ENCODE results near the gene HTT.

HTT gene

DNA sequence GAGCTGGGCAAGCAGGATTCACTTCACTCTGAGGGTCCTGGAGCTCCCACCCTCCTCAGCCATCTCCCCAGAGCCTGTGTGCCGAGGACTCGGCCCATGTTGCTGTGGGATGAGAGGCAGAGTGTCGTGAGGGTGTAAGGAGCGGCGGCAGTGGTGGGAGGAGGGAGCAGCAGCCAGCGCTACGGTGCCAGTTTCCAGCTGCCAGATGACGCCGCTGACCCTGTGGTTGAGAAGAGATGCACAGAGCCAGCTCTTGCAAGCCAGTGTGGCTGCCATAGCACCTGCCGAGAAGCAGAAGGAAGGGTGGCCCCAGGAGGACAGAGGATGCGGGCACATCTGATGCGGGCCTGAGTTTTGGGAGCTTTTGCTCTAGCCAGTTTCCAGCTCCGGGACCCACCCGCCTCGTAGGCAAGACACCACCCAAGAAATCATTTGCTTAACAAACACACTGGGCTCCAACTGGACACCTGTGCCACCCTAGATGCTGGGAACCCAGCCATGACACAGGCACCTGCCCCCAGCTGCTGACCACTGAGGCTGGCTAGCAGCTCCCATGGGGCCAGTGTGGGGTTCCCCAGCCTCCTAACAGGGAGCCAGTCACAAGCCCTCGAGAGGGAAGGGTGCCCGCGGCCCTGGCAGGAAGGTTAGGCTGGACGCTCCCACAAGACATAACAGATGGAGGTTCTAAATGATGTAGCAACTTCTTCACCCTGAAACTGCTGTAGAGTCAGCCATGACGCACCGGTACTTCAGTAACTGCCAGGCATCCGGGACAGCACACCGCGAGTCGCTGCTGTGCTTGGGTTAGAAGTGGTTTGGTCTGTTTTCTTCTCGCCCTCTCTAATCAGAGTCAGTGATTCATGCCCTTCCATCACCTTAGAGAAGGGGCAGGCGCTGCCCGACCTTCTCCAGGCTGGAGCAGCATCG is 183.3 kb downstream of the HTT start:
- H3K4me3 ChIP-seq (ENCODE audit: low read length): no peak overlapping the region
- TF ChIP-seq ZNF274 (IDR thresholded peaks at IDR 0.05; ENCODE audit: low read depth, low read length): no peak

- no peak for TF ChIP-seq ZNF274 (IDR thresholded peaks at IDR 0.05; ENCODE audit: low read depth, low read length)
Measured at GRCh38 chr4:3261411-3262207, 187.1 kb downstream of the HTT start.

DNA sequence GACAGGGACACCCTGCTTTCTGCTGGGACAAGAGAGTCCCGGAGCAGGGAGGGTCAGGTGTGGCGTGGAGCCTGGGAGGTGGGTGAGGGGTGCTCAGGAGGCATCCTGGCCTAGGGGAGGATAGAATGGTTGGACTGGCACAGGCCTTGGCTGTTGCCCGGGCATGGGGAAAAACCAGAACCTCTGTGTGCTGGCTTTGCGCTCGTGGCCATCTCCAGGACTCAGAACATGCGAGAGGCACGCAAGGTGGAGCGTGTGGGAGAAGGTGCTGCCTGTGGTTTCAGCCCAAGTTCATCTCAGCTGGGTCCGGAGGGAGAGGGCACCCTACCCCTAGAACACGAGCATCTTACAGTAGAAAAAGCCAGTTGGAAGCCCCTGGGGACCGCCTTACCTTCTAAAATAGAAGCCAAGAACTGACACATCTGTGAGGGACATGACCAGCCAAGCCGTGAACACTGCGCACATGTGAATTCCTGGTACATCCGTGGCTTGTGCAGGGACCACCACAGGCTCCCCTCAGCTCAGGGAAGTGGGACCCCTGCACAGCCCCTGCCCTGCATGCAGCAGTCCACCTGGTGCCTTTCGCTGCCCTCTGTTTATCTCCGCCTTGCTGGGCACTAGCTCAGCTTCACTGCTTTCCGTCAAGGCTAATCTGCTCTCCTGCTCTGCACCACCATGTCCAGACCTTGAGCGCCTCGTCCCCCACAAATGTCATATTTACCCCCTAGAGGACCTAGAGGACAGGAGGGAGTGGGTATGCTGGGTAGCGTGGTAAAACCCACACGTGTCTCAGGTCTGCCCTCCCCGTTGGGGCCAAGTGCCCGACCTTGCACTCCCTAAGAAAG is 187.9 kb downstream of the HTT start:
- H3K4me3 ChIP-seq (ENCODE audit: low read length): no peak overlapping the region
- TF ChIP-seq ZNF274 (IDR thresholded peaks at IDR 0.05; ENCODE audit: low read depth, low read length): no peak

More at GRCh38 chr4:3261411-3262207, 187.1 kb downstream of the HTT start:
- no peak overlapping the region for H3K4me3 ChIP-seq (ENCODE audit: low read length)

GRCh38 chr4:3263053-3263875 is 188.8 kb downstream of the HTT start:
- H3K4me3 ChIP-seq (ENCODE audit: low read length): no peak overlapping the region
- TF ChIP-seq ZNF274 (IDR thresholded peaks at IDR 0.05; ENCODE audit: low read depth, low read length): no peak

DNA sequence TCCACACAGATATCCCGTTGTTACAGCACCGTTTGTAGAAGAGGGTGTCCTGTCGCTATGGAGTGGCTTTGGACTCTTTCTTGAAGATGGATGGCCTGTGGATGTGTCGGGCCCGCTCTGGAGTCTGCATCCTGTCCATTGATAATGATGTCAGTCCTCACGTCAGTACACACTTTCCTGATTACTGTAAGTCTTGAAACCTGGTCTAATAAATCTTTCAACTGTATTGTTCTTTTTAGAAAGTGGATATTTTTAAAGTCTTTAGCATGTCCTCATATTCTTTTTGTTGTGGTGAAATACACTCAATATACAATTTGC is 189.4 kb downstream of the HTT start:
- TF ChIP-seq ZNF274 (IDR thresholded peaks at IDR 0.05; ENCODE audit: low read depth, low read length): no peak
- no peak overlapping the region for H3K4me3 ChIP-seq (ENCODE audit: low read length)

GRCh38 chr4:3266076-3266475 is 191.6 kb downstream of the HTT start:
- H3K4me3 ChIP-seq (ENCODE audit: low read length): no peak overlapping the region
- no peak for TF ChIP-seq ZNF274 (IDR thresholded peaks at IDR 0.05; ENCODE audit: low read depth, low read length)

GRCh38 chr4:3267576-3268394 is 193.3 kb downstream of the HTT start:
- H3K4me3 ChIP-seq (ENCODE audit: low read length): no peak overlapping the region
- TF ChIP-seq ZNF274 (IDR thresholded peaks at IDR 0.05; ENCODE audit: low read depth, low read length): no peak

GRCh38 chr4:3268395-3269104 is 194.1 kb downstream of the HTT start:
- H3K4me3 ChIP-seq (ENCODE audit: low read length): no peak overlapping the region
- no peak for TF ChIP-seq ZNF274 (IDR thresholded peaks at IDR 0.05; ENCODE audit: low read depth, low read length)

DNA sequence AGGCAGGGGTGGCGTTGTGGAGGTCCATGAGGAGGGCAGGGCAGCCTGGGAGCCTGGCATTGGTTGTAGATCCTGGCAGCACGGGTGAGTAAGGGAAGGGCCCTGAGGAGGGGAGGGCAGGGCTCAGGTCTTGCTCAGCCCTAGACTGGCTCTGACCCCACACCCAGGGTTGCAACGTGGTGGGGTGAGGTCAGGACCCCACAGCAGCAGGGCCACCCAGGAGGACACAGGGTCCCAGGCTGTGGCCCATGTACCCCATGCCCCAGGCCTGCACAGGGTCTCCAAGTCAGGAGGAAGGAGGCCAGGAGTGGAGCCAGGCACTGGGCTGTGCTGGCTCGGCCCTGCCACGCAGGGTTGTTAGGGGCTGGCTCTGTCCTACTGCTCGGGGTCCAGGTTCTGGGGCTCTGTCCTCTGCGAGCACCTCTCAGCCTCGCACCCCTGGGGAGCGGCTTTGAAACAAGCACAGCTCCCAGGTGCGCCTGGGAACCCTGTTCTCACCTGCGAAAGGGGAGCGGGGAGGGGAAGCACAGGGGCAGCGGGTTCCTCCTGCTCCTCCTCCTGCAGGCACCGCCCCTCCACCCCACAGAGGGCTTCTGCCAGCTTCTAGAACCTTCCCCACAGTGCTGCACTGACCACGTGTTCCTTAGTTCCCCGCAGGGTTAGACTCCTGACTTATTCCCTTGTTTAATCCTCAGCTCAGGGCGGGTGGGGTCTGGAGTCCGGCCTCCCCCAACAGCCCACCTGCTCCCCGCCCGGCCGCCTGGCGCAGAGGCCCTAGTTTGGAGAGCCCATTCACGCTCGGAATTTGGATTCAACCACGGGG is 194.8 kb downstream of the HTT start:
- no peak for TF ChIP-seq ZNF274 (IDR thresholded peaks at IDR 0.05; ENCODE audit: low read depth, low read length)
- H3K4me3 ChIP-seq (ENCODE audit: low read length): no peak overlapping the region

DNA sequence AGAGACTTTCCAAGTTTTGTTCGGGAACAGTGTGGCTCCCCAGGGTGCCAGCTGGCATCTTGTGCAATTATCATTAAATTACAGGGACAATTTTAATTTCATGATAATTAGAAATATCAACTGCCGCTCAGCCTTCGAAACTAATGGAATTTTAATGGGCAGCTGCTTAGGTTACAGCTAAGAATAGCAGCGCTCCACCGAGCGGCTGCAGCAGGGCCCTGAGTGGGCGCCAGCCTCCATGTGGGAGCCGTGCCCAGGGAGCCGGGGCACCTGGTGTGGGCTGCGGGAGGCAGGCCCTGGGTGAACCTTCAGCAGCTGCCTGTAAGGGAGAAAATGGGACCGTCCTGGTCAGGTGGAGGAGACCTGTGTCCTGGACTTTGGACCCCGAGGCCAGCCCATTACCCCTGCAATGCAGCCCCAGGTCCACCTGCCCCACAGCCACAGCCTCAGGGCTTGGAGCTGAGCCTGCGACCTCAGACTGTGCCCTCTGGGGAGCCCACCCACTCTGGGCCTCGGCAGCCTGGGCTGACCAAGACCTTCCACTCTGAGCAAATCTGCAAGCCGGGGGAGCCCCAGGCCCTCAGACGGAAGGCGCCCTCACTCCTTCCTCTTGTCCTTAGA is 195.6 kb downstream of the HTT start:
- TF ChIP-seq ZNF274 (IDR thresholded peaks at IDR 0.05; ENCODE audit: low read depth, low read length): no peak
- no peak overlapping the region for H3K4me3 ChIP-seq (ENCODE audit: low read length)

DNA sequence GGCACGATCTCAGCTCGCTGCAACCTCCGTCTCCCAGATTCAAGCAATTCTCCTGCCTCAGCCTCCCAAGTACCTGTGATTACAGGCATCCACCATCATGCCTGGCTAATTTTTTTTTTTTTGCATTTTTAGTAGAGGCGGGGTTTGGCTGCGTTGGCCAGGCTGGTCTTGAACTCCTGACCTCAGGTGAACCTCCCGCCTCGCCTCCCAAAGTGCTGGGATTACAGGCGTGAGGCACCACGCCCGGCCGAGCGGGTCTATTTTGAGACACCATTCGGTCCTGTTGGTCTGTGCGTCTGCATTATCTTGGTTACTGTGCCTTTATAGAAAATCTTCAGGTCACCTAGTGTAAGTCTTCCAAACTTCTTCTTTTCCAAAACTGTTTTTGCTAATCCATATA is 196.7 kb downstream of the HTT start:
- no peak overlapping the region for H3K4me3 ChIP-seq (ENCODE audit: low read length)
- TF ChIP-seq ZNF274 (IDR thresholded peaks at IDR 0.05; ENCODE audit: low read depth, low read length): no peak

Data from GM08714 (cell line).